Stimulated activated CD8-positive, alpha-beta memory T cell treated with anti-CD3 and anti-CD28 coated beads, Interleukin-7, amount 100 ng/mL, for 1 hour (primary cell): ENCODE results near the gene IGDCC3.
"Not testable (repeated sequence)": the region's sequence is repeated elsewhere in the genome, so short reads cannot be mapped to it uniquely, and the experiment has no call there.

ENCODE experiments used
- DNase-seq, 2 donors: peaks; one replicate each; pipeline ENCODE4 v3.0.0-alpha.2; 2020; ENCODE audit warnings: low read depth in 2 of 2

Gene IGDCC3

GRCh38 chr15:65406424-65407000 lies 28.7 kb upstream of the IGDCC3 start:
- DNase-seq, result no peak

- DNase-seq, result no peak
These were observed 28.1 kb upstream of the IGDCC3 start for GRCh38 chr15:65405791-65406423.

GRCh38 chr15:65404186-65404872 lies 26.5 kb upstream of the IGDCC3 start:
- no peak for DNase-seq

GRCh38 chr15:65402961-65403360 lies 25.2 kb upstream of the IGDCC3 start:
- no peak for DNase-seq

- no peak for DNase-seq
These were observed 23.9 kb upstream of the IGDCC3 start for GRCh38 chr15:65401611-65402240.

GRCh38 chr15:65400760-65401610 lies 23.2 kb upstream of the IGDCC3 start:
- peak in 1 of 2 donors; percentile 3 for DNase-seq

GRCh38 chr15:65399997-65400396 lies 22.2 kb upstream of the IGDCC3 start:
- DNase-seq, result no peak

GRCh38 chr15:65399001-65399706 lies 21.4 kb upstream of the IGDCC3 start:
- DNase-seq, result no peak

GRCh38 chr15:65398486-65398885 lies 20.7 kb upstream of the IGDCC3 start:
- DNase-seq, result not testable (repeated sequence)

- no peak for DNase-seq
These were observed 19.1 kb upstream of the IGDCC3 start for GRCh38 chr15:65396965-65397317.

GRCh38 chr15:65396283-65396964 lies 18.6 kb upstream of the IGDCC3 start:
- no peak for DNase-seq

- no peak for DNase-seq
These were observed 17.9 kb upstream of the IGDCC3 start for GRCh38 chr15:65395567-65396202.

- DNase-seq, result no peak
These were observed 17.1 kb upstream of the IGDCC3 start for GRCh38 chr15:65394936-65395335.

GRCh38 chr15:65394280-65394789 lies 16.5 kb upstream of the IGDCC3 start:
- no peak for DNase-seq

- no peak for DNase-seq
These were observed 15.8 kb upstream of the IGDCC3 start for GRCh38 chr15:65393557-65393956.

- no peak for DNase-seq
These were observed 15.3 kb upstream of the IGDCC3 start for GRCh38 chr15:65393091-65393490.

GRCh38 chr15:65392368-65392767 lies 14.6 kb upstream of the IGDCC3 start:
- no peak for DNase-seq

- DNase-seq, result no peak
These were observed 13.9 kb upstream of the IGDCC3 start for GRCh38 chr15:65391732-65392131.

GRCh38 chr15:65390447-65390846 lies 12.6 kb upstream of the IGDCC3 start:
- no peak for DNase-seq

GRCh38 chr15:65389226-65389625 lies 11.4 kb upstream of the IGDCC3 start:
- no peak for DNase-seq
